Measurements from ENCODE around the gene PTGDS. TPM values are rescaled to one million over a fixed set of nuclear protein-coding genes. Genes with fewer than 3 reads are reported as not detected.

PTGDS gene
- total and polyA plus RNA-seq, 9 of the 15 experiments (the other 6 are each of a cell fraction or from before 2014, with no cell fraction given), result 0.46 to 7.1 (median 2.0) TPM

DNA sequence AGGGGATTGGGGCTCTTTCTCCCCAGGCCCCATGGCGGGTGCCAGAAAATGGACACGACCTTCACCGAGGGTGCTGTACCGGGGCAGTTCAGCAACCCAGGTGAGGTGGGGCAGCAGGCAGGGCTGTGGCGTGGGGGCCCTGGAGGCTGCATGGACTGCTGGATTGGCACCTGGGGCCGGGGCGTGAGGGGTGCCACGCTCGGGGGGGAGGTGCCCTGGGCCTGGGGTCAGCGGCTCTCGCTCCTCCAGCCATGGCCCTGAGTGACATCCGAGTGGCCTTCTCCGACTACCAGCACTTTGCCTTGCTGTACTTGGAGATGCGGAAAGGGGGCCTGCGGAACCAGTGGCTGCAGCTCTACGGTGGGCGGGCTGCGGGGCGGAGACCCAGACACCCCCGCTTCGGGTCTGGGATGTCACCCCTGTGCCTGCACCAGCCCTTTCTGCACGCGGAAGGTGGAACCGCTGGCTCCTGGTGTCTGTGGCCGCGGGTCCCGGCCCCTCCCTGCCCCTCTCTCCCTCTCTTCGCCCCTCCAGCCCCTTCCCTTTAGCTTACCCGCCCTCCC, 7.2 kb downstream of the PTGDS start:
- H3K27me3 ChIP-seq (ENCODE audit: control insufficient read depth in 2 of 2, insufficient read depth in 2 of 2, low read length in 2 of 2), result no peaks in the 10 kb centered on the region
- no peak overlapping the region for H3K4me3 ChIP-seq
- intact Hi-C loops (cut with micrococcal nuclease), result no loop called here
- no peaks in the 10 kb centered on the region for H3K36me3 ChIP-seq (ENCODE audit: control insufficient read depth, insufficient read depth, low read length)
- no peak overlapping the region for H3K27ac ChIP-seq (ENCODE audit: extremely low read depth, low read depth, low read length)
- no peak for TF ChIP-seq EP400 (IDR thresholded peaks at IDR 0.05)
- no peak overlapping the region for H2AFZ ChIP-seq (ENCODE audit: low read depth, low read length)
- peak overlapping the region in 1 of 2 experiments; percentile 43; a peak in 1 of 4 replicates for H3K9ac ChIP-seq (ENCODE audit: insufficient read depth in 1 of 2, low read depth in 2 of 2, low read length in 2 of 2)
- H3K9me1 ChIP-seq (ENCODE audit: control insufficient read depth, insufficient read depth, low read length), result no peaks in the 10 kb centered on the region
- DNase-seq (ENCODE audit: extremely low read depth in 1 of 4, low spot score in 3 of 4) (no peak), ATAC-seq (no peak), FAIRE-seq (no peak)
- H3K4me1 ChIP-seq (replicated peaks in 1 of 2; ENCODE audit: control insufficient read depth in 2 of 2, insufficient read depth in 2 of 2, low read length in 2 of 2), result peaks cover 9 to 62% of the 10 kb centered on the region in 2 experiments; a peak in 4 of 5 replicates
- POLR2A ChIA-PET, result no interaction called here
- BruUV-seq (replicated peaks), result no TSS peak
- 87% methylated on average over 7 of the region's 29 CpGs for WGBS (ENCODE audit: insufficient coverage, low coverage, missing lambda C conversion rate)
- CTCF ChIA-PET (ENCODE audit: low intra/inter-chr PET ratio), result no interaction called here
- no peak overlapping the region for H3K4me2 ChIP-seq (ENCODE audit: insufficient read depth, low read length)
- H3K9me3 ChIP-seq (replicated peaks; ENCODE audit: control insufficient read depth, insufficient read depth, low read depth, low read length), result no peaks in the 10 kb centered on the region
- in situ Hi-C loops (cut with MboI), result no loop called here
- H4K20me1 ChIP-seq (replicated peaks; ENCODE audit: control insufficient read depth, insufficient read depth, low read length), result no peaks in the 10 kb centered on the region
- H3K79me2 ChIP-seq (ENCODE audit: control insufficient read depth, insufficient read depth, low read length), result no peaks in the 10 kb centered on the region

DNA sequence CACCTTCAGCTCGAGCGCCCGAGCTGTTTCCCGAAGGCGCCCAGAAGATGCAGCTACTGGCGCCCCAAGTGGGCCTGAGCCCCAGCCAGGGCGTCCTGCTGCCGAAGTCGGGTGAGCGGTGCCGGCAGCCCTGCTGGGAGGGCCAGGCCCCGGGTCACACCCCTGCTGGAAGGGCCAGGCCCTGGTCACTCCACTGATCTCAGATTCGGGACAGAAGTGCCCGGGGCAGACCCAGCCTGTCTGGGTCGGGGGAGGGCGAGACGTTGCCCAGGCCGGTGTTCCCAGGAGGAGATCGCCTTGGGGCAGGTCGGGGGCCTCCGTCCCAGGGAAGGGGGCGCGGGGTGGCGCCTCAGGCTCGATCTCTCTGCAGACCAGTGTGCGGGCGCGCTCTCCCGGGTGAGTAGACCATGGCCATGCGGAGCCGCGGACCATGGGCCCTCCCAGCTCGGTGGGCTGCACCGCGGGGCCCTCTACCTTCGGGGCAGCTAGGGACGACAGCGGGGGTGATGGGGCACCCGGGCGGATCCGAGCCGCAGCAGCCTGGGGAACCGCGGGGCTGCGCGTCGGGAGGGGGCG, 7.8 kb downstream of the PTGDS start:
- H3K9me1 ChIP-seq (ENCODE audit: control insufficient read depth, insufficient read depth, low read length), result no peaks in the 10 kb centered on the region
- BruUV-seq (replicated peaks), result no TSS peak
- H3K9ac ChIP-seq (ENCODE audit: insufficient read depth in 1 of 2, low read depth in 2 of 2, low read length in 2 of 2), result no peak overlapping the region
- H3K79me2 ChIP-seq (ENCODE audit: control insufficient read depth, insufficient read depth, low read length), result no peaks in the 10 kb centered on the region
- no peak overlapping the region for H3K4me2 ChIP-seq (ENCODE audit: insufficient read depth, low read length)
- intact Hi-C loops (cut with micrococcal nuclease), result no loop called here
- DNase-seq (ENCODE audit: extremely low read depth in 1 of 4, low spot score in 3 of 4), result no peak
- H2AFZ ChIP-seq (ENCODE audit: low read depth, low read length), result no peak overlapping the region
- no peaks in the 10 kb centered on the region for H3K36me3 ChIP-seq (ENCODE audit: control insufficient read depth, insufficient read depth, low read length)
- H3K27ac ChIP-seq (ENCODE audit: extremely low read depth, low read depth, low read length), result no peak overlapping the region
- ChIA-PET CTCF (ENCODE audit: low intra/inter-chr PET ratio) (no interaction called here), POLR2A (no interaction called here)
- H4K20me1 ChIP-seq (replicated peaks; ENCODE audit: control insufficient read depth, insufficient read depth, low read length), result no peaks in the 10 kb centered on the region
- TF ChIP-seq ZNF232 (CRISPR knock-in tag; IDR thresholded peaks at IDR 0.05) (no peak), DDX20 (tag; IDR thresholded peaks at IDR 0.05; ENCODE audit: low read depth) (no peak), NR4A1 (CRISPR knock-in tag; IDR thresholded peaks at IDR 0.05) (no peak), NR4A1 (tag; IDR thresholded peaks at IDR 0.05) (no peak), POLR2G (IDR thresholded peaks at IDR 0.05; ENCODE audit: low read depth, low read length) (no peak), FUS (optimal IDR thresholded peaks at IDR 0.05; ENCODE audit: low read depth, low read length) (no peak), ZNF175 (CRISPR knock-in tag; IDR thresholded peaks at IDR 0.05; ENCODE audit: low read depth) (no peak), ID3 (CRISPR knock-in tag; IDR thresholded peaks at IDR 0.05) (no peak), ID3 (tag; IDR thresholded peaks at IDR 0.05) (no peak), ZNF263 (CRISPR knock-in tag; IDR thresholded peaks at IDR 0.05; ENCODE audit: borderline replicate concordance) (no peak), RUNX1 (IDR thresholded peaks at IDR 0.05; ENCODE audit: low read depth) (no peak), DPF2 (IDR thresholded peaks at IDR 0.05) (no peak), E2F4 (CRISPR knock-in tag; IDR thresholded peaks at IDR 0.05; ENCODE audit: low read depth) (no peak)
- in situ Hi-C loops (cut with MboI), result no loop called here
- WGBS (ENCODE audit: insufficient coverage, low coverage, missing lambda C conversion rate), result 68% methylated on average over 31 of the region's 48 CpGs
- H3K9me3 ChIP-seq (replicated peaks; ENCODE audit: control insufficient read depth, insufficient read depth, low read depth, low read length), result no peaks in the 10 kb centered on the region
- H3K27me3 ChIP-seq (ENCODE audit: control insufficient read depth in 2 of 2, insufficient read depth in 2 of 2, low read length in 2 of 2), result no peaks in the 10 kb centered on the region
- FAIRE-seq, result no peak
- no peak for ATAC-seq
- peaks cover 3 to 56% of the 10 kb centered on the region in 2 experiments; a peak in 4 of 5 replicates for H3K4me1 ChIP-seq (replicated peaks in 1 of 2; ENCODE audit: control insufficient read depth in 2 of 2, insufficient read depth in 2 of 2, low read length in 2 of 2)
- H3K4me3 ChIP-seq, result no peak overlapping the region
